DMS53 (cell line): Measurements from ENCODE around the gene GALNT18.

Experiments
- DNase-seq: peaks from one replicate; lab custom pipeline; 2025; lab: John Stamatoyannopoulos, UW

GALNT18 gene

GRCh38 chr11:11349106-11349825 is 272.5 kb downstream of the GALNT18 start:
- no peak for DNase-seq

GRCh38 chr11:11348303-11348702 is 273.5 kb downstream of the GALNT18 start:
- no peak for DNase-seq

- DNase-seq: no peak
These were observed 274.2 kb downstream of the GALNT18 start for GRCh38 chr11:11347592-11347991.

GRCh38 chr11:11346303-11346702 is 275.5 kb downstream of the GALNT18 start:
- DNase-seq: peak; percentile 43

GRCh38 chr11:11345099-11345498 is 276.7 kb downstream of the GALNT18 start:
- DNase-seq: peak; percentile 47

GRCh38 chr11:11344045-11344444 is 277.8 kb downstream of the GALNT18 start:
- no peak for DNase-seq

GRCh38 chr11:11338304-11338703 is 283.5 kb downstream of the GALNT18 start:
- DNase-seq: no peak

GRCh38 chr11:11336664-11337063 is 285.1 kb downstream of the GALNT18 start:
- peak; percentile 44 for DNase-seq

- DNase-seq: peak; percentile 12
These were observed 286.8 kb downstream of the GALNT18 start for GRCh38 chr11:11335043-11335442.

- no peak for DNase-seq
These were observed 287.2 kb downstream of the GALNT18 start for GRCh38 chr11:11334607-11335006.

- peak; percentile 59 for DNase-seq
These were observed 289.6 kb downstream of the GALNT18 start for GRCh38 chr11:11332141-11332710.

GRCh38 chr11:11329062-11329806 is 292.6 kb downstream of the GALNT18 start:
- no peak for DNase-seq

GRCh38 chr11:11324090-11324489 is 297.7 kb downstream of the GALNT18 start:
- no peak for DNase-seq

- no peak for DNase-seq
These were observed 299.7 kb downstream of the GALNT18 start for GRCh38 chr11:11322101-11322500.

- DNase-seq: no peak
These were observed 301.0 kb downstream of the GALNT18 start for GRCh38 chr11:11320825-11321224.

- DNase-seq: no peak
These were observed 302.8 kb downstream of the GALNT18 start for GRCh38 chr11:11318961-11319360.

- DNase-seq: no peak
These were observed 303.3 kb downstream of the GALNT18 start for GRCh38 chr11:11318461-11318860.

GRCh38 chr11:11316651-11317230 is 305.1 kb downstream of the GALNT18 start:
- no peak for DNase-seq

- DNase-seq: no peak
These were observed 307.7 kb downstream of the GALNT18 start for GRCh38 chr11:11313902-11314692.

- DNase-seq: peak; percentile 74
These were observed 308.4 kb downstream of the GALNT18 start for GRCh38 chr11:11313426-11313825.

- DNase-seq: peak; percentile 51
These were observed 309.1 kb downstream of the GALNT18 start for GRCh38 chr11:11312738-11313137.

GRCh38 chr11:11311169-11311568 is 310.6 kb downstream of the GALNT18 start:
- DNase-seq: no peak
